ENCODE measurements around the gene PLCB3. TPM values are rescaled to one million over a fixed set of nuclear protein-coding genes. Genes with fewer than 3 reads are reported as not detected.

PLCB3 gene
- total and polyA plus RNA-seq, 2 of the 13 experiments (the other 11 are each of a cell fraction or from before 2014, with no cell fraction given): 7.5 to 13.8 TPM

GRCh38 chr11:64304316-64305072 is 53.2 kb downstream of the PLCB3 start (continued):
- no peak for TF ChIP-seq MEIS1 (CRISPR knock-in tag; IDR thresholded peaks at IDR 0.05; ENCODE audit: borderline replicate concordance)
- 0 out of 2 replicates have a peak, but pooled peaks have one; percentile 26 for TF ChIP-seq KLF6 (CRISPR knock-in tag; IDR thresholded peaks at IDR 0.05)
- TF ChIP-seq SAFB2 (CRISPR knock-in tag; IDR thresholded peaks at IDR 0.05; ENCODE audit: borderline replicate concordance, low read depth): no peak
- no peak for TF ChIP-seq FOXA3 (CRISPR knock-in tag; IDR thresholded peaks at IDR 0.05)
- no peak for TF ChIP-seq REL (CRISPR knock-in tag; conservative IDR thresholded peaks at IDR 0.05)
- no peak for TF ChIP-seq NFIB (CRISPR knock-in tag; IDR thresholded peaks at IDR 0.05; ENCODE audit: borderline replicate concordance)
- peak; percentile 62 for TF ChIP-seq KDM2A (CRISPR knock-in tag; IDR thresholded peaks at IDR 0.05; ENCODE audit: borderline replicate concordance, low read depth)
- 0 out of 2 replicates have a peak, but pooled peaks have one; percentile 58 for TF ChIP-seq ZNF749 (CRISPR knock-in tag; IDR thresholded peaks at IDR 0.05; ENCODE audit: borderline replicate concordance)
- TF ChIP-seq, protein P1, sequence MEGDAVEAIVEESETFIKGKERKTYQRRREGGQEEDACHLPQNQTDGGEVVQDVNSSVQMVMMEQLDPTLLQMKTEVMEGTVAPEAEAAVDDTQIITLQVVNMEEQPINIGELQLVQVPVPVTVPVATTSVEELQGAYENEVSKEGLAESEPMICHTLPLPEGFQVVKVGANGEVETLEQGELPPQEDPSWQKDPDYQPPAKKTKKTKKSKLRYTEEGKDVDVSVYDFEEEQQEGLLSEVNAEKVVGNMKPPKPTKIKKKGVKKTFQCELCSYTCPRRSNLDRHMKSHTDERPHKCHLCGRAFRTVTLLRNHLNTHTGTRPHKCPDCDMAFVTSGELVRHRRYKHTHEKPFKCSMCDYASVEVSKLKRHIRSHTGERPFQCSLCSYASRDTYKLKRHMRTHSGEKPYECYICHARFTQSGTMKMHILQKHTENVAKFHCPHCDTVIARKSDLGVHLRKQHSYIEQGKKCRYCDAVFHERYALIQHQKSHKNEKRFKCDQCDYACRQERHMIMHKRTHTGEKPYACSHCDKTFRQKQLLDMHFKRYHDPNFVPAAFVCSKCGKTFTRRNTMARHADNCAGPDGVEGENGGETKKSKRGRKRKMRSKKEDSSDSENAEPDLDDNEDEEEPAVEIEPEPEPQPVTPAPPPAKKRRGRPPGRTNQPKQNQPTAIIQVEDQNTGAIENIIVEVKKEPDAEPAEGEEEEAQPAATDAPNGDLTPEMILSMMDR (CRISPR knock-in tag; IDR thresholded peaks at IDR 0.05): peak; percentile 95
- TF ChIP-seq, protein P2, sequence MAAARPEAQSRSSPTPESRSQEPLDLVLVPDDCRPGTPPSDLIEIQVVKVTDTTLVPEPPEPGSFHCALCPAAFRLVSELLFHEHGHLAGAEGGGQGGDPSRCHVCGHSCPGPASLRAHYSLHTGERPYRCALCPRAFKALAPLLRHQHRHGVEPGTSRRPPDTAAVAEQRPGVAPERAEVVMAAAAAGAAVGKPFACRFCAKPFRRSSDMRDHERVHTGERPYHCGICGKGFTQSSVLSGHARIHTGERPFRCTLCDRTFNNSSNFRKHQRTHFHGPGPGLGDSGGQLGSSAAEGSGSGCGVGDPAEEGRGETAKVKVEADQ (CRISPR knock-in tag; IDR thresholded peaks at IDR 0.05; ENCODE audit: borderline replicate concordance): no peak; the same call in 1 of the 2 replicates
- TF ChIP-seq ZNF629 (CRISPR knock-in tag; conservative IDR thresholded peaks at IDR 0.05): no peak
- TF ChIP-seq BRCA1 (CRISPR knock-in tag; IDR thresholded peaks at IDR 0.05): 0 out of 2 replicates have a peak, but pooled peaks have one; percentile 51
- no peak for TF ChIP-seq ZBTB44 (CRISPR knock-in tag; IDR thresholded peaks at IDR 0.05)
- TF ChIP-seq ETV6 (CRISPR knock-in tag; conservative IDR thresholded peaks at IDR 0.05): peak; percentile 77; the same call in 1 of the 2 replicates
- no peak for TF ChIP-seq ZNF468 (CRISPR knock-in tag; IDR thresholded peaks at IDR 0.05)
- peak; percentile 60; the same call in 1 of the 2 replicates for TF ChIP-seq ZSCAN25 (CRISPR knock-in tag; IDR thresholded peaks at IDR 0.05)
- TF ChIP-seq NR0B2 (CRISPR knock-in tag; IDR thresholded peaks at IDR 0.05): no peak
- no peak; the same call in 1 of the 2 replicates for TF ChIP-seq MIER3 (CRISPR knock-in tag; IDR thresholded peaks at IDR 0.05; ENCODE audit: borderline replicate concordance)
- TF ChIP-seq ELF4 (CRISPR knock-in tag; IDR thresholded peaks at IDR 0.05; ENCODE audit: borderline replicate concordance): no peak
- no peak for TF ChIP-seq ZNF616 (CRISPR knock-in tag; IDR thresholded peaks at IDR 0.05; ENCODE audit: low read depth)
- TF ChIP-seq GRHL1 (CRISPR knock-in tag; conservative IDR thresholded peaks at IDR 0.05): no peak
- TF ChIP-seq HDAC6 (IDR thresholded peaks at IDR 0.05; ENCODE audit: low read depth, low read length): no peak
